Measurements from ENCODE around the gene SYNDIG1.
A peak's percentile ranks its signal among the peaks of the same experiment; 100 is the strongest.

The SYNDIG1 gene

GRCh38 chr20:24473435-24474223 is 4.2 kb downstream of the SYNDIG1 start:
- no peak for DNase-seq (ENCODE audit: low spot score)

DNA sequence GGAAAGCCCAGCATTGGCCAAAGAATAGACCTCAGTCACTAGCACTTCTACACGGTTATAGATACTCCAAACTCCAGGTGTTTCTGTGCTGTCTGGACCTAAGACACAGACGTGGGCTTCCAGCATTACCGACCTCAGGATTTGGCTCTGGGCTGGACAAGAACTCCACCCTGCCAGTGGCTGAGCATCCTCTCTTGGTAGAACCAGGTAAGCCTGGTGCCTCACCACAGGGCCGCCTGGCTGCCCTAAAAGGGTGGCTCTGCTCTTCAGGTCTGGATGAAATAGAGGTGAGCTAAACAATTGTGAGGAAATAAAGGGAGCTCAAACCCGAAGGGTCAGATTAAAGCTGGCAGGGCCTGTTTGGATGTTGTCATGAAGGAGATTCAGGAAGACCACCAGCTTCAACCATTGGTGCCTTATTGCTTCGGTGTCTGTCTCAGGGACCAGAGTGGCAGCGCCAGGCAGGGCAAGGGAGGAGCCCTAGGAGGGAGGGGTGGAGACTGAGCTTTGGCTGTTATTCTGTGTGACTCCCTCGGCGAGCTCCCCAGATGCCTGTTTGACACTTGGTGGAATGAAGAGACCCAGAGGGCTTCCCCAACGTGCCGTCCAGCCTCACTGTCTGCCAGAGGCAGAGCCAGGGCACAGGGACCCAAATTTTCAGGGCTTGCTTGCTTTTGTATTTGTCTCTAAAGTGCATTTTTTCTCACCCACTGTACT is 8.6 kb downstream of the SYNDIG1 start:
- DNase-seq (ENCODE audit: low spot score), result no peak

GRCh38 chr20:24478584-24478983 is 9.2 kb downstream of the SYNDIG1 start:
- no peak for DNase-seq (ENCODE audit: low spot score)

DNA sequence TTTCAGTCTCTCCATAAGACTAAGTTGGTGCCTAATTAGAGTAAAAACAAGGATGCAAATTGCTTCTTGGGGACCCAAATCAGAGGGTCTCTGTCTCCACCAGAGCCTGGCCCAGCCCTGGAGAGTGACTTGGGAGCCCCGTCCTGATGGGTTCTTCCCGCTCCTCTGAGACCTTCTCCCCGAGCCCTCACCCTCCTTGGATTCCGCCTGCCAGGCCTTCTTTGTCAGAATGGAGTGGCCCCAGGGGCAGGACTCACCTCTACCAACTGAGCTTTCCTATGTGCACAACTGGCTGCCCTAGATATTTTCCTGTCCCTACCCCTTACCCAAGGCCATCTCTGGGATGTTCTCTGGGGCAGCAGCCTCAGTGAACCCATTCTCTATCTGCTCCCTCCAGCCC is 9.7 kb downstream of the SYNDIG1 start:
- DNase-seq (ENCODE audit: low spot score), result no peak

- DNase-seq (ENCODE audit: low spot score), result no peak
These were observed 10.2 kb downstream of the SYNDIG1 start for GRCh38 chr20:24479595-24479994.

GRCh38 chr20:24480509-24480908 is 11.1 kb downstream of the SYNDIG1 start:
- no peak for DNase-seq (ENCODE audit: low spot score)

DNA sequence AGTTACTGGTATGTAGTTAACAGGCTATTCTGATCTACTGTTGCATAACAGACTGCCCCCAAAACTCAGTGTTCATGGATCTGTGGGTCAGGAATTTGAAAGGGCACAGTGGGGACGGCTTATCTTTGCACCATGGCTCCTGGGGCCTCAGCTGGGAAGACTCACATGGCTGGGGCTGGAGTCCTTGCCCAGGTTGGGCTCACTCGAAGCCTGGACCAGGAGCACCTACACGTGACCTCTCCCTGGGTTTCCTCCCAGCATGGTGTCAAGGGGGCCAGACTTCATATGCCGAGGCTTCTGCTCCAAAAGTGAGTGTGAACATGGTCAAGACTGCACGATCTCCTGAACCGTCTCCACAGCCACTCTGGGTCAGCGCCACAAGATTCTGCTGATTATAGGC is 11.7 kb downstream of the SYNDIG1 start:
- no peak for DNase-seq (ENCODE audit: low spot score)

DNA sequence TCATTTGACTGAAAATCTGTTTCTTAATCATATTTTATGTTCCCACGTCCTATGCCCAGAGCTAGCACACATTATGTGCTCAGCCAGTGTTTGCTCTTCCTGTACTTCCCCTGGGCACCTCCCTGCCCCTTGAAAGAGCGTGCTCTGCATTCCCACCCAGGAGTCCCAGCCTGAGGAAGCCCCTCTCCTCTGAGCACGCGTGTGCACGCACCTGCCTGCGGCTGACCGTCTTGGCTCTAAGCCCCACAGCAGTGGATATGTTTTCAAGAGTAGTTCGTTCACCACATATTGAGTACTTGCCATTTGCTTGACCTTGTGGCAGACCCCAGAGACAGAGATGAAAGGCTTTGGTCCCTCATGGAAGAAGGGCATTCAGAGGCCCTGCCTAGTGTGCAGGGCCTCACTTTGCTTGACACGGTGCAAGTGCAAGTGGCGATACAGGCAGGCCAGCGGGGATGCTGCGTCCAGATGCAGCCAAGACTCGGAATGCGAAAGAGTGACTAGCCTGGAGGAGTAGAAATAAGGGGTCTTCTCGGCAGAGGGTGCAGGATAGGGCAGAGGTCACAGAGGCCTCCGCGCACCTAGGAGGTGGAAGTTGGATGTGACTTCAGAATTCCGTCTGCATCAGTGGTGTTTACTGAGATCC is 14.1 kb downstream of the SYNDIG1 start:
- DNase-seq (ENCODE audit: low spot score), result no peak

- no peak for DNase-seq (ENCODE audit: low spot score)
These were observed 14.6 kb downstream of the SYNDIG1 start for GRCh38 chr20:24484081-24484450.

GRCh38 chr20:24485981-24486380 is 16.6 kb downstream of the SYNDIG1 start:
- DNase-seq (ENCODE audit: low spot score), result no peak

DNA sequence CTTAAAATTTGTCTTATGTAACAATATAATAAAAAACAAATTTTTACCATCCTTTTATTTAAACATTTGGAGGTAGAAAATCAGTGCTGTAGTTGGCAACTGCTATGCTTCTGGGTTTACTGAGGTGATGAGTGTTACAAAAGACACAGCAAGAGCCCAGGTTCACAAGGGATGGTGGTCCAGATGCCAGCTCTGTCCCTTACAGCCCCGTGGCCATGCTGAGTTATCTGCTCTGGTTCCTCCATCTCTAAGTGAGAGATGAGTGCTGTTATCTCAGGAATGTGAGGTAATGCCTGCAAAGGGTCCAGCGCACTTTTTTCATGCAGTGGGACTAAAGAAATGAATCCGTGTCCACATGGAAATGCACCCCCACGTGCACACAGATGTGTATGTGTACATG is 17.8 kb downstream of the SYNDIG1 start:
- no peak for DNase-seq (ENCODE audit: low spot score)

DNA sequence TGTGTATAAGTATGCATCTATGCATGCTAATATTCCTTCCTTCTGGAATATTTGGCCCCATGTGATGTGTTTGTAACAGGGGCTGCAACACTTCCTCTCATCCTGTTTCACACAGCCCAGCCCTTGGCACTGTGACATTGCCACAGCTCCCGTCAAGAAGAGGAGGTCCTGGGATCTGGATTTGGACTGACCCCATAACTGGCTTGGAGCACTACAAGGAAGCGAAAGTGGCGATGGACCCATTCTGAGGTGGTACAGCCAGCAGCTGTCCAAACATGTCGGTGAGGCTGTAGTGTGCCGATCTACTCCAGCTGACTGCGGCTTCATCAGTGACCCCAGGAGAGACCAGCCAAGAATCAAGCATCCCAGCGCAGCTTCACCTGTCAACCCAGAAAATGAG is 18.2 kb downstream of the SYNDIG1 start:
- DNase-seq (ENCODE audit: low spot score), result no peak

DNA sequence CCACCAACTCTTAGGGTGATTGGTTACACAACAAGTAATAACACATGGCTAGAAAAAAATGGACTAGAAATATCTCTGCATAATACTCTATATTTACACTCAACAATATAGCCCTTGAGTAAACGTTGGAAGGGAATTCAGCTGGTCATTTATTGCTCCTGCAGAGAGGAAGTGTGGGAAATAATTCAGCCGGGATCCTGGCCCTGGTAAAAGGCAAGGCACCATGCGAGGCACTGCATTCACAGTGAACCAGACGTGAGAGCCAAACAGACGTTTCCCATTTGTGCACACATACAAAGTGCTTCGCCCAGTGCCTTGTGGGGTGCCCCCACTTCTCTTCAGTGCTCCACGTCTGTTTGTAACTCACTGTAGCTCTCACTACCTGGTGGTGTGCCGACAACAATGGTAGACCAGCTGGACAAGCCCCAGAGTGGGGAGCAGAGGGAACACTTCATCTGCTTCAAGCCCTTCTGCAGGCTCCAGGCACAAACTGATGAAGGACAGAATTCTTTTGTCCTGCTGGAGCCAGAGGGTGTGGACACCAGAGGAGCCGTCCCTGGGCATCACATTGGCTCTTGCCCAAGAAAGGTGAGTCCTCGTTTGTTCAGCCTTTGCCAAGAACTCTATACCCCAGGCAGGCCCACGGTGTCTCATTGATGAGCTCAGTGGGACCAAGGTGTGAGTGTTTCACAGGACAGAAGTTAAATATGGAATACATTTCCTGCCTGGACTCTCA is 18.8 kb downstream of the SYNDIG1 start:
- no peak for DNase-seq (ENCODE audit: low spot score)

- DNase-seq (ENCODE audit: low spot score), result no peak
These were observed 19.4 kb downstream of the SYNDIG1 start for GRCh38 chr20:24488800-24489175.

DNA sequence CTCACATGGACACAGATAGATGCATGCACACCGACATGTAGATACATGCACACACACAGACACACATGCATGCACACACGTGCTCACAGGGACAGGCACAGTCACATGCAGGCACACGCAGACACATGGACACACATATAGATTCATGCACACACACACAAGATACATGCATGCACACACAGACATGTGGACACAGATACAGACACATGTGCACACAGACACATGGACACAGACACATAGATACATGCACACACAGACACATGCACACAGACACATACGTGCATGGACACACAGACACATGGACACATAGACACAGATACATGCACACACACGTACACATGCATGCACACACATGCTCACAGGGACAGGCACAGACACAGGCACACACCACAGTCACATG is 19.8 kb downstream of the SYNDIG1 start:
- DNase-seq (ENCODE audit: low spot score), result no peak

DNA sequence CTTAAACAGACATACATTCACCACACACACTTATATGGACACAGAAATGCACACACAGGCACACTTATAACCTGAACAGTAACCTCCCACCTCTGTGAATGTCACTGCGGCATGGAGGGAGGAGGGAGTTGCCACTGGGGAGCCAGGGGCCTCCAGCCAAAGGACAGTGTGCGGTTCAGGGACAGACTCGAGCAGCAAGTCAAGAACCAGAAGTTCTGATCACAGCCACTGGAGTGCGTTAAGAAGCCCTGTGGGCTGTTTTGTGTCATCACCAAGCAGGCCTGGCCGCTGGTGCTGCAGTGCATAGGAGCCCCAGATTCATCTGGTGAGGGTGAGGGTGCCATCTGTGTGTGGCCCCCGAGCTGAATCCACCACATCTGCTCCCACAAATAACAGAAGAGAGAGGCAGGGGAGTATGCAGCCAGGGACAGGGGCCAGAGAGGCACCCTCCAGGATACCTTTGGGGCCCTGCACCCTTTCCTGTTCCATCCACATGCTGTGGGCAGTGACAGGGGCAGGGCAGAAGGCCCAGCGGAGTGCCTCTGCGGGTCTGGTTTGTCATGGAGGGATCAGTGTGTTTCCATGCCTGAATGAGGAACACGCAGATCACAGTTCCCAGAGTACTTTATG is 20.3 kb downstream of the SYNDIG1 start:
- DNase-seq (ENCODE audit: low spot score), result no peak

GRCh38 chr20:24490598-24490997 is 21.2 kb downstream of the SYNDIG1 start:
- DNase-seq (ENCODE audit: low spot score), result no peak

- DNase-seq (ENCODE audit: low spot score), result peak; percentile 30
These were observed 21.8 kb downstream of the SYNDIG1 start for GRCh38 chr20:24491041-24491756.

- DNase-seq (ENCODE audit: low spot score), result peak; percentile 30
These were observed 22.7 kb downstream of the SYNDIG1 start for GRCh38 chr20:24492031-24492607.

DNA sequence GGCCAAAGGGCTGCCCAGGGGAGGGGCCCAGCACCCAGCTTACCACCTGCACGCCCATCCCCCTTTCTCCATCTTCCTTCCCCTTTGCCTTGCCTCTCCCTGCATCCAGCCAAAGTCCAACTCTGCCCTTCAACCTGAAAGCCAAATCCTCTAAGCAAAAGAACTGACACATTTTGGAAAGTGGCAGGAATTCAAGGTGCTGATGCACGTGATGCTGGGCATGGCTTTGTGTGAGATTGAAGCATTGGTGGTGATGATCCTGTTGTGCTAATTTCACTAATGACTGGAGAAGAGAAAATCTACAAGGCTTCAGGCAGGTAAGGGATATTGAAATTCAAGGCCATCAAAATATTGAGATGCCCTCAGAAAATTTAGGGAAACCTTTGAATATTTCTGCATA is 23.3 kb downstream of the SYNDIG1 start:
- no peak for DNase-seq (ENCODE audit: low spot score)

- no peak for DNase-seq (ENCODE audit: low spot score)
These were observed 23.8 kb downstream of the SYNDIG1 start for GRCh38 chr20:24493181-24493580.
